BJ (cell line): ENCODE measurements around the gene TOMM6. TPM values are rescaled to one million over a fixed set of nuclear protein-coding genes. Genes with fewer than 3 reads are reported as not detected.

ENCODE experiments used
- CTCF ChIA-PET: fragments of 350-600 bp; formaldehyde crosslinking; extraction: SDS; loops from one replicate; lab custom pipeline; 2021; ENCODE audit warnings: antibody characterized with exemption, inconsistent platforms; lab: Yijun Ruan, JAX
- POLR2A ChIA-PET: fragments of 300-600 bp; sonication (Branson Sonifier 250); formaldehyde crosslinking; extraction: SDS; loops from one replicate; lab custom pipeline; 2021; ENCODE audit warnings: antibody characterized with exemption; lab: Charles Lee
- DNase-seq: peaks from one replicate; pipeline ENCODE4 v3.0.0-alpha.2; 2011; ENCODE audit warnings: low read depth
- H3K27me3 ChIP-seq: 2 replicates; pipeline ENCODE4 v1.6.0; 2011; ENCODE audit warnings: low read length; ENCODE audit not compliant: control insufficient read depth, insufficient read depth
- H3K36me3 ChIP-seq: 2 replicates; pipeline ENCODE4 v1.5.1; 2011; ENCODE audit warnings: low read length; ENCODE audit not compliant: control insufficient read depth, insufficient read depth
- H3K4me3 ChIP-seq: 2 replicates; pipeline ENCODE4 v1.5.1; 2011; ENCODE audit warnings: low read depth, mild to moderate bottlenecking, control low read depth, low read length
- polyA plus RNA-seq: library from polyadenylated mRNA; depleted of rRNA; stranded (reverse); fragments of >200 nt; gene quantifications from 2 replicates; pipeline ENCODE4 v1.2.3, GENCODE V29; 2011
- TF ChIP-seq, protein P1 (sequence below): IDR thresholded peaks from 2 replicates; pipeline ENCODE4 v1.5.1; 2011; ENCODE audit warnings: low read depth, mild to moderate bottlenecking, control low read depth, inconsistent platforms, low read length, moderate library complexity; ENCODE audit not compliant: insufficient read depth

Gene TOMM6
- polyA plus RNA-seq, 1 experiment = 157 TPM

- DNase-seq = no peak
- ChIA-PET POLR2A (no interaction called here), CTCF (interaction anchor here (1.1 to 1.5 kb wide), 2 partner anchors 27 to 34 kb away, joined by 3 read pairs; partner anchors contain the start of gene TOMM6)
- Histone ChIP-seq H3K4me3 (no peak overlapping the region), H3K27me3 (no peaks in the 10 kb centered on the region), H3K36me3 (no peaks in the 10 kb centered on the region)
- TF ChIP-seq, protein P1, sequence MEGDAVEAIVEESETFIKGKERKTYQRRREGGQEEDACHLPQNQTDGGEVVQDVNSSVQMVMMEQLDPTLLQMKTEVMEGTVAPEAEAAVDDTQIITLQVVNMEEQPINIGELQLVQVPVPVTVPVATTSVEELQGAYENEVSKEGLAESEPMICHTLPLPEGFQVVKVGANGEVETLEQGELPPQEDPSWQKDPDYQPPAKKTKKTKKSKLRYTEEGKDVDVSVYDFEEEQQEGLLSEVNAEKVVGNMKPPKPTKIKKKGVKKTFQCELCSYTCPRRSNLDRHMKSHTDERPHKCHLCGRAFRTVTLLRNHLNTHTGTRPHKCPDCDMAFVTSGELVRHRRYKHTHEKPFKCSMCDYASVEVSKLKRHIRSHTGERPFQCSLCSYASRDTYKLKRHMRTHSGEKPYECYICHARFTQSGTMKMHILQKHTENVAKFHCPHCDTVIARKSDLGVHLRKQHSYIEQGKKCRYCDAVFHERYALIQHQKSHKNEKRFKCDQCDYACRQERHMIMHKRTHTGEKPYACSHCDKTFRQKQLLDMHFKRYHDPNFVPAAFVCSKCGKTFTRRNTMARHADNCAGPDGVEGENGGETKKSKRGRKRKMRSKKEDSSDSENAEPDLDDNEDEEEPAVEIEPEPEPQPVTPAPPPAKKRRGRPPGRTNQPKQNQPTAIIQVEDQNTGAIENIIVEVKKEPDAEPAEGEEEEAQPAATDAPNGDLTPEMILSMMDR = no peak
Observed at GRCh38 chr6:41821266-41821665, 33.8 kb downstream of the TOMM6 start.

DNA sequence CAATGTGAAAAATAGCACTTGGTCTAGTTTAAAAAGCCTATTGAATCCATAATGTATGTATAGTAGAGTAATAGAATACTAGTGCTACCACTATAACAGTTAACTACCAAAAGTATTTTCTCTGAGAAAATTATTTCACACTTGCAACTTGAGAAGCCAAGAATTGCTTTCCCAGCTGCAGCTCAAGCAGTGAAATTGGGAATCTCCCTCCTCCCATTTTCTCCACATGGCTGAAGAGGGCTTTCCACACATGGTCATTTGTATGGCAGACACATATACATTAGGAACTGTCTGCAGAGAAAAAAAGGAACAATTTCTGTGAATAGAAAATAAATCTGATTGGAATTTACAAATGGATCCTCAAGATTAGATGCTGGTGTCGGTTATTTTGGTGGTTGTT is 34.5 kb downstream of the TOMM6 start:
- no peak overlapping the region for H3K4me3 ChIP-seq
- no peak for DNase-seq
- no peaks in the 10 kb centered on the region for H3K27me3 ChIP-seq
- TF ChIP-seq, protein P1 = no peak
- no peaks in the 10 kb centered on the region for H3K36me3 ChIP-seq
- POLR2A ChIA-PET = no interaction called here
- CTCF ChIA-PET = interaction anchor here (1.0 to 1.5 kb wide), 2 partner anchors 35 kb away, joined by 3 read pairs; partner anchors contain the start of gene TOMM6

- TF ChIP-seq, protein P1 = no peak
- CTCF ChIA-PET = no interaction called here
- no peak overlapping the region for H3K4me3 ChIP-seq
- no peak for DNase-seq
- H3K27me3 ChIP-seq = no peaks in the 10 kb centered on the region
- H3K36me3 ChIP-seq = no peaks in the 10 kb centered on the region
- POLR2A ChIA-PET = no interaction called here
Observed at GRCh38 chr6:41823178-41823577, 35.7 kb downstream of the TOMM6 start.

- TF ChIP-seq, protein P1 = no peak
Observed at GRCh38 chr6:41824571-41825569, 37.4 kb downstream of the TOMM6 start.

DNA sequence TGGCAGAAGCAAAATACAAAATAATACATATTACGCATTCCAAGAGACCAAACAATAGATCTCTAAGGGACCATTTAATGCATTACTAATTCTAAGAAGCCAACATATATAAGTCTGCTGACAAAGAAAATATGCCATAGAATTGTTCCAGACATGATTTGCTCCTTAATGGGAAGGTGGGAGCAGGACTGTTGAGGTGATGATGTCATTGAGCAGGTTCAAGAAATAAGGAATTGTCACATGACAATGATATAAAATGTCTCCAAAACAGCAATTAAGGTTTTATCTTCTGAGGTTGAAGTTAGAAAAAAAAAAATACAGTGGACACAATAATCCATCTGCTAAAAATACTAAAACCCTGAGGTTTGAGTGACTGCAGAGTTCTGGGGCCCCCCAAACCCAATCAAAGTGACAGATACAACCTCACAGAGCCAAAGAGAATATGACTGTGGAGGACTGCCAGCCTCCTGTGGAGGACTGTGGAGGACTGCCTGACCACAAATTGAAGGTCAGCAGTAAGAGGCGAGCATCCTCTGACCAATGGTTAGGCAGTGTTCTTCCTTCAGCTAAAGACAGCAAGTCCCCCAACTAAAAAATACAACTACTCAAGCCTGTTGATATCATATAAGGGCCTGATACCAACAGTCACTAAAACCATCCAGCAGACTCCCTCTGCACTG is 39.0 kb downstream of the TOMM6 start:
- TF ChIP-seq, protein P1 = no peak
- no peak for DNase-seq
- ChIA-PET POLR2A (no interaction called here), CTCF (no interaction called here)
- Histone ChIP-seq H3K27me3 (no peaks in the 10 kb centered on the region), H3K4me3 (no peak overlapping the region), H3K36me3 (no peaks in the 10 kb centered on the region)

More at GRCh38 chr6:41824571-41825569, 37.4 kb downstream of the TOMM6 start:
- no peaks in the 10 kb centered on the region for H3K36me3 ChIP-seq
- no peak for DNase-seq
- H3K4me3 ChIP-seq = no peak overlapping the region
- no peaks in the 10 kb centered on the region for H3K27me3 ChIP-seq
- ChIA-PET POLR2A (no interaction called here), CTCF (no interaction called here)
